Measurements from ENCODE around the gene CRB2. TPM values are rescaled to one million over a fixed set of nuclear protein-coding genes. Genes with fewer than 3 reads are reported as not detected.

Gene CRB2
- total RNA-seq, 4 donors from 2014 or later: 0.11 TPM; not detected in 3

DNA sequence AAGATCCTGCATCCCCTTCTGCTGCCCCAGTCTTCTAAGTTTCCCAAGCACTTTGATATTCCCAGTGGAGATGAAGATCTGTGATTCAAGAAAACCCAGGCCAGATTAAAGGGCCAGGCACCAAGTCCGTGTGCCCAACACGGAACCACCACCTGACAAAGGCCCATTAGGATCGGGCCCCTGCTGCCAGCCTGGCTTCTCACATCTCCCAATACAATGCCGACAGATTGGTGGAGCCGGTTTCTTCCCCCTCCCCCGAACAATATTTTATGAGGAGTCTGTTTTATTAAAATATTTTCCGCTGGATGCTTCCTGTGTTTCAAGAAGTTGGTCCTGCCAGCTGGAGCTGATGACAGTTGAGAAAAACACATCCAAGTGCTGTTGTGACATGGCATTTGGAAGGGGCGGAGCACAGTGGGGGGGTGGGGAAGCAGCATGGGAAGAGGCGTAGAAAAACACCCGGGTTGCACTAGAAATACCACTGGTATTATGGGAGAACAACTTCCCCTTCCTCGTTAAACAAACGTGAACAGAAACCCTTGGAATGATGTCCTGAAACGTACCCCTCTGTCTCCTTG, 45.0 kb downstream of the CRB2 start:
- 84 to 90% methylated on average over 13 of the region's 13 CpGs for whole genome bisulfite sequencing, 2 donors
- H3K9me3 ChIP-seq: no peaks in the 10 kb centered on the region
- no peak overlapping the region for H3K4me3 ChIP-seq (replicated peaks in 1 of 3)
- no peak for DNase-seq
- intact Hi-C loops (cut with DNase I): no loop called here
- H3K4me1 ChIP-seq: peaks cover under 1 to 4% of the 10 kb centered on the region in 2 donors
- no peak for TF ChIP-seq POLR2A (IDR thresholded peaks at IDR 0.05)
- TF ChIP-seq, protein P1, sequence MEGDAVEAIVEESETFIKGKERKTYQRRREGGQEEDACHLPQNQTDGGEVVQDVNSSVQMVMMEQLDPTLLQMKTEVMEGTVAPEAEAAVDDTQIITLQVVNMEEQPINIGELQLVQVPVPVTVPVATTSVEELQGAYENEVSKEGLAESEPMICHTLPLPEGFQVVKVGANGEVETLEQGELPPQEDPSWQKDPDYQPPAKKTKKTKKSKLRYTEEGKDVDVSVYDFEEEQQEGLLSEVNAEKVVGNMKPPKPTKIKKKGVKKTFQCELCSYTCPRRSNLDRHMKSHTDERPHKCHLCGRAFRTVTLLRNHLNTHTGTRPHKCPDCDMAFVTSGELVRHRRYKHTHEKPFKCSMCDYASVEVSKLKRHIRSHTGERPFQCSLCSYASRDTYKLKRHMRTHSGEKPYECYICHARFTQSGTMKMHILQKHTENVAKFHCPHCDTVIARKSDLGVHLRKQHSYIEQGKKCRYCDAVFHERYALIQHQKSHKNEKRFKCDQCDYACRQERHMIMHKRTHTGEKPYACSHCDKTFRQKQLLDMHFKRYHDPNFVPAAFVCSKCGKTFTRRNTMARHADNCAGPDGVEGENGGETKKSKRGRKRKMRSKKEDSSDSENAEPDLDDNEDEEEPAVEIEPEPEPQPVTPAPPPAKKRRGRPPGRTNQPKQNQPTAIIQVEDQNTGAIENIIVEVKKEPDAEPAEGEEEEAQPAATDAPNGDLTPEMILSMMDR (IDR thresholded peaks at IDR 0.05): no peak
- H3K27me3 ChIP-seq: no peaks in the 10 kb centered on the region
- H3K36me3 ChIP-seq: no peaks in the 10 kb centered on the region
- H3K27ac ChIP-seq: no peak overlapping the region

DNA sequence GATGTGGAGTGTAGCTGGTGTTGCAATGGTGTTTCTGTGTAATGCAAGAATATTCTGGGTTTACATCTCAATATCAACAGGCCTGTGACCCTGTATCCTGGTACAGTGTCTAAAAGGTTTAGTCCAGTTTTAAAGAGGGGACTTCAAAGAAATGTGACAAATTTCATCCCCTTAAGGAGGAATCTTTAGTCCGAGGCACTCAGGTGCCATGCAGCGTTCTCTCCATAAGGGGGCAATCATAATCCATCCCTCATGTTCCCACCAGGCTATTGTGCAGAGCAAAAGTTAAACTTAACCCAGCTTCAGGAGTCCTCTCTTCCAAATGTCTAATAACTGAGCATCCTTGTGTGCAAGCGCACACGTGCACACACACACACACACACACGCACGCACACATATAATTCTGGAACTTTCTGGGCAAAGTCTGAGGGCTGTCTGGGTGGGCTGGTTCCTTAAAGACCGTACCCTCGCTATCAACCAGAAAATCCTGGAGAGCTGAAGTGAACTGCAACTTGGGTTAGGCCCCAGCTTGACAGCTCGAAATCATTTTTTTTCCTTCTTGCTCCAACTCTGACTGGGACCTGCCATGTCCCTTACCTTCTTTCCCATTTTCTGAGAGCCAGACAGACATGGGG, 46.0 kb downstream of the CRB2 start:
- intact Hi-C loops (cut with DNase I): no loop called here
- no peak overlapping the region for H3K4me3 ChIP-seq (replicated peaks in 1 of 3)
- no peaks in the 10 kb centered on the region for H3K4me1 ChIP-seq
- H3K36me3 ChIP-seq: no peaks in the 10 kb centered on the region
- no peaks in the 10 kb centered on the region for H3K9me3 ChIP-seq
- 52 to 53% methylated on average over 9 of the region's 9 CpGs for WGBS, 2 donors
- peak; percentile 50 to 51 for DNase-seq
- no peaks in the 10 kb centered on the region for H3K27me3 ChIP-seq
- TF ChIP-seq POLR2A (IDR thresholded peaks at IDR 0.05): no peak
- TF ChIP-seq, protein P1 (IDR thresholded peaks at IDR 0.05): peak; percentile 26 to 76 (median 66)
- no peak overlapping the region for H3K27ac ChIP-seq

DNA sequence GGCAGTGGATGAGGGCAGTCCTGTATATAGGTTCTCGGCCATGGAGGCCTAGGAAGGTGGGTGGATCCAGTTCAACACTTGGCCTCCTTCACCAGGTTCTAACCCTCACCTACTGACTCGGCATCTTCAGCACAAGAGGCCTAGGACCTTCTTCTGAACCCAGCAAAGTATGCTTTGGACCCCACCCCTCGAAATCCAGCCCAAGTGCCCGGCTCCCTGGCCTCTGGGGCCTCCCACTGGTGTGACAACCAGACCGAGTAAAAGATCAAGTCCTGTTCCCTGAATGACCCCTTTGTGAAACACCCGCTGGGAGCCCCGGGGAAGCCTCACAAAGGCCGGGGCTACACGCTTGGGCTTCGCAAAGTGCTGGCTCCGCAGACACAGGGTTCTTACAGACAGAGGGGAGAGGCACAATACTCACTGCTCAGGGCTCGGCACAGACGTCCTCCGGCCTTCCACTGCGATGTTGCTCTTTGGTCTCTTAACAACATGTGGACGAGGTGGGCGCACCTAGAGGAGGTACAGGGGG, 47.0 kb downstream of the CRB2 start:
- Histone ChIP-seq H3K27me3 (no peaks in the 10 kb centered on the region), H3K9me3 (no peaks in the 10 kb centered on the region), H3K27ac (no peak overlapping the region), H3K4me1 (no peaks in the 10 kb centered on the region), H3K36me3 (no peaks in the 10 kb centered on the region), H3K4me3 (replicated peaks in 1 of 3) (no peak overlapping the region)
- DNase-seq: no peak
- 80 to 82% methylated on average over 15 to 16 of the region's 17 CpGs for WGBS, 2 donors
- intact Hi-C loops (cut with DNase I): no loop called here
- no peak for TF ChIP-seq POLR2A (IDR thresholded peaks at IDR 0.05)
- TF ChIP-seq, protein P1 (IDR thresholded peaks at IDR 0.05): no peak

DNA sequence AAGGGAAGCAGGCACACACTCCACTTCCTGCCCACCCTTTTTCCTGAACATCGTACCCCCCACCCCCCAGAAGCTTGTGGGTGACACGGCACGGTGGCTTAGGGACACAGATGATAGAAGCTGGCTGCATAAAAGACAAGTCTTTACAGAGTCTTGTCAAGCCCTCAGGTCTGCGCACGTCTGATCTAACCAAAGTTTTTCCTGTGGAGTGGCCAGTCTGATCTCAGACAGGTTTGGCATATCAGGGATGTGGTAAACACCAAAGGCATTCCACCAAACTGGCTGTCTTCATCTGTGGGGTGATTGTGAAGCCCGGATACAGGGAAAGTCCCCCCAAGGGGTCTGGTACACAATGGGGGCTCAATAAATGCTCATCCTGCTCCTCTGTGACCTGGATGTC, 50.0 kb downstream of the CRB2 start:
- intact Hi-C loops (cut with DNase I): no loop called here
- 87 to 100% methylated on average over 1 to 6 of the region's 6 CpGs for WGBS, 2 donors
- H3K4me1 ChIP-seq: no peaks in the 10 kb centered on the region
- no peak for DNase-seq
- H3K27me3 ChIP-seq: no peaks in the 10 kb centered on the region
- H3K36me3 ChIP-seq: no peaks in the 10 kb centered on the region
- no peak overlapping the region for H3K4me3 ChIP-seq (replicated peaks in 1 of 3)
- no peak overlapping the region for H3K27ac ChIP-seq
- TF ChIP-seq, protein P1 (IDR thresholded peaks at IDR 0.05): no peak
- TF ChIP-seq POLR2A (IDR thresholded peaks at IDR 0.05): no peak
- no peaks in the 10 kb centered on the region for H3K9me3 ChIP-seq

DNA sequence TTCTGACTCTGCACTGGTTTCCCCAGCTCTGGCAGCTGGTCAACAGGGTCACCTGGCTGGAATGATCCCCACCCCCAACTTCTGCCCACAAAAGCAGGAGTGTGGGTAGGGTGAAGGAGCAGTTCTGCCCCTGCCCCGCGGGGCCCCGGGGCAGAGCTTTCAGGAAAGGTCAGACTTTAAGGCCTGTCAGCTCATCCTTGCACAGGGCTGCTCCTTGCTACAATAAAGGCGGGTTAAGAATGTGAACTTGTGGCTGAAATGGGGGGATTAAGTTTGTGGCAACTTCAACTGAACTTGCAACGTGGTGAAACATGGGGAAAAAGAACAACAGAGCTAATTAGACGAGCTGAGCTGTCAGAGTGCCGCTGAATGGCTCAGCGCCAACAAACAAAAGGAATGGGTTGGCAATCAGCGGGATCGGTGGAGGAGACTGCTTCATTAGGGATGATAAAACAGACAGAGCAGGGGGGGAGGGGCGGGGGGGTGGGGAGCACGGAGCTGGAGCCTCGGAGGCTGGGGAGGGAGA, 50.8 kb downstream of the CRB2 start:
- DNase-seq: no peak
- no peaks in the 10 kb centered on the region for H3K27me3 ChIP-seq
- H3K27ac ChIP-seq: no peak overlapping the region
- WGBS, 2 donors: 59 to 61% methylated on average over 11 to 13 of the region's 13 CpGs
- no peak overlapping the region for H3K4me3 ChIP-seq (replicated peaks in 1 of 3)
- intact Hi-C loops (cut with DNase I): no loop called here
- no peaks in the 10 kb centered on the region for H3K9me3 ChIP-seq
- H3K4me1 ChIP-seq: no peaks in the 10 kb centered on the region
- TF ChIP-seq, protein P1 (IDR thresholded peaks at IDR 0.05): no peak
- TF ChIP-seq POLR2A (IDR thresholded peaks at IDR 0.05): no peak
- no peaks in the 10 kb centered on the region for H3K36me3 ChIP-seq
